HG03460 (cell line): ENCODE measurements around the gene OPA1.
A peak's percentile ranks its signal among the peaks of the same experiment; 100 is the strongest.

Experiments
- ATAC-seq: cut with Tn5 transposase; IDR thresholded peaks from one replicate; pipeline ENCODE4 v1.9.1; 2021; ENCODE audit not compliant: unreplicated experiment

Gene OPA1

DNA sequence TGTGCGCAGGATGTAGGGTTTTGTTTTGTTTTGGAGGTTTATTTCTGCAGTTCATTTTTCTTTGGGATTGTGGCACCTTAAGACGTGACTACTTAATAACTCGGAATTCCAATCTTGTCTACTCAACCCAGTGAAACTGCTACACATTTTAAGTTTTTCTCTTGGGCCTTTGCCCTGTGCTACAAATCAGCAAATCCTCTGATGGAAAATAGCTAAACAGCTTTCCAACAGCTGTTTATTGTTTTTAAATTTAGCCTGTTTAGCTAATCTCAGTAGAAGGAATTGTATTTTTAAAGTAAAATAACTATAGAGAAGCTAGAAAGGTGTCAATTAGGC is 48.4 kb downstream of the OPA1 start:
- ATAC-seq, result no peak

DNA sequence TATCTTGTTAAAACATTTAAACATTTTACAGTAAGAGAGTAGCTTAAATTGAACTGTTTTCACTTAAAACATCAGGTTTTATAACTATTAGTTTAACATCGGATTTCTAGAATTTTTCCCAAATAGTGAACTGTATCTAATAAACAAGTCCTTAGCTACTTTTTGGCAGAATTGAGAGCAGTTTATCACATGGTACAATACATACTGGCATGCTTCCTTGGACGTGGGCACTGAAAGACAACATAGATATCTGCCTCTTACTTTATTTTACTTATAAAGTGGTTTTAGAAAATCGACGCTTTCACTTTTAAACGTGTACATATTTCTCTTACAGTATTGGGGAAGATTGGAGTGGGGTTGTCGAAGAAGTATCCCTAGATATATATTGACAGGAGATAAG is 52.8 kb downstream of the OPA1 start:
- ATAC-seq, result no peak

DNA sequence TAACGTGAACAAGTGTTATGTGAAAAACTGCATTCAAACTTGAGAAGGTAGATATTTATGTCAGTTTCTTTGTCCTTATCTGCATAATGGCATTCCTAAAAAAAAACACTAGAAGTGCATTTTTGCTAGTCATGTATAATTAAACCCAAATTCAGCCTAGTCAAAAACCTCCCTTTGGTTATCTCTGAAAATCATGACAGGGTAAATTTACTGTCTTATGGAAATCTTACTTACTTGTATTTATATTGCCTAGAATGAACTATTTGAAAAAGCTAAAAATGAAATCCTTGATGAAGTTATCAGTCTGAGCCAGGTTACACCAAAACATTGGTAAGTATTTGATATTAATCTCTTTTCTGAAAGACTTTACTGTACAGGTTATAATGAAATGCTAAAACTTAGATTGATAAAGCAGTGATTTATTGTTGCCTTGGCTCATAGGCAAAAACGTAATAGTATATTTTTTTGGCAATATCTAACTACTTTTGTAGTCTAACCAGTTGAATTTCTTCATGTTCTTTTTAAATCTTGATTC is 55.6 kb downstream of the OPA1 start:
- ATAC-seq, result no peak

DNA sequence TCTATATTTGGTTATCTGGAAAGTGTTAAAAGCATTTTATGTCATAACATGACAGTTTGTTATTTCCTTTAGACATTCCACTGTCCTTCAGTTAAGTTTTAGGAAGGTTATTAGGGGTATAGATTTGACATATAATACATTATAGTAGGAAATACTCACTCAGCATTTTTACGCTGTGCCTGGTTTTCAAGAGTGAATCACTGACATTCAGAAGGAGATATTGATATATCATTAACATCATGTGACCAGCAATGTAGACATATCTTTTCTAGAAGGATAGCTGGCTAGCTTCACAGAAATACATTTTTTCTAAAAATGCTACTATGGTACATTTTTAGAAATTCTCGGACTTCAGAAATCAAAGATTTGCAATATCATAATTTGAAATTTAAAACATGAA is 57.6 kb downstream of the OPA1 start:
- no peak for ATAC-seq

DNA sequence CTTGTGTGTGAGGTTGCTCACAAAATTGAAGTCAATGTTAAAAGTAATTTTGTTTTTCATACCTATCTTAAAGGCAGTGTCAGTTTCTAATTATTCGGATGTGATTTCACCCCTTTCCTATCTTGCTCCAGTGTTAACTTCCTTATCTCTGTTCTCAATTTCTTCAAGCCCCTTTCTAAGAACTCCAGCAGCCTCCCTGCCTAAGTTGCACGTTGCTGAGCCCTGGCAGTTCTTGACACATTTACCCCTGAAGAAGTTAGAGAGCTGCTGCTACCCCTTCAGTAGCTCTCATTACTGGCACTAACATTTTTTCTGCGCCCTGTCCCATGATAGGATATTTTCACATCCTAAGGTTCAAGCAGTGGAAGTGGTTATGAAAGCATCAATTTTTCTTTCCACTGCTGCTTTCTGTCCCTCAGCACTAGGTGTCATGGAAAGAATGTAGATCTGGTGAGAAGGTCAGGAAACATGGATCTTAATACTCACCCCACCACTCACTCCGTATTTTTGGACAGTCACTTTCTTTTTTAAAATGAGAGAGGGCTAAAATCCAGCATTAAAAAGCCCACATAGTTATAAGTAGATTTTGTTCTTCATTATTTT is 62.9 kb downstream of the OPA1 start:
- ATAC-seq, result no peak

DNA sequence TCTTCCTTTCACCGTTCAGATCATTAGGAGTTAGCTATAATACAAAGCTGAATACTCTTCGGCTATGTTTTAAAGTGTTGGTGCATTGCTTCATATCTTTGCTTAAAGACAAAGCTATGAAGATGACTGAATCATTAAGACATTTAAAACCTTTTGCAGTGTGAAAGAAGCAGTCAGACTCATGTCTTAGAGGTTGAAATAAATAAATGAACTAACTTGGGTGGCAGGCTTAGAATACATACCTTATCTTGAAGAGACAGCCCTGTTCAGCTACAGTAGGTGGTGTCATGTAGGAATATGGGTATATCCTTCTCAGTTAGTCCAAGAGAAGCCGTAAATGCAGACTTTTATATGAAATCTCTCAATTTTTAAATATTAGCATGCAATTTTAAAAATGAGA is 63.4 kb downstream of the OPA1 start:
- ATAC-seq, result no peak

DNA sequence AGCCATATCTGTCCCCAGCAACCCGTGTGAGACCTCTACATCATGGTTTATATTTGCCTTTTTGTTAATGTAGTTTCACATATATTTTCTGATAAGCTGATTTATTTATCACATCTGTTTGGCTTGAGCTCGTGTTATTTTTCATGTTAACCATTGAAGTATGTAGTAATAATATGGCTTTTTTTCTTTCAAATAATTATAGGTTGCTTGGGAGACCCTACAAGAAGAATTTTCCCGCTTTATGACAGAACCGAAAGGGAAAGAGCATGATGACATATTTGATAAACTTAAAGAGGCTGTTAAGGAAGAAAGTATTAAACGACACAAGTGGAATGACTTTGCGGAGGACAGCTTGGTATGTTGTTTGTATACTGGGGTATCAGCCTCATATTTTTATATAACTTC is 63.9 kb downstream of the OPA1 start:
- ATAC-seq, result no peak

DNA sequence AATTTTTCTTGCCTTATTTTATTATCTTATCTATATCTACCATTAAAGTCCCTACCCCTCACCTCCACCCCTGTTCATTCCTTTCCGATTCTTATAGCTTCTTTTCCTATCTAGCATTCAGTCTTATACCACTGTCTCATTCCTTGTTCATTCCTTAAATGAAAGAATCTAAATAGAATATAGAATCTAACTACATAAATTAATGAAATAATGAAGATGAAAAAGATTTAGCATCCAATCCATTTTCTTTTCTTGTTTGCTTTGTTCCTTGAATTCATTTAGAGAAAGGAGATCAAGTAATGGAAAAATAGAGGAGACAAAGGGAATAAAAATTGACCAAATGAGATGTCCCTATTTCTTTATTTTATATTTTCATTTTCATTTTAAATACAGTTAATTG is 67.2 kb downstream of the OPA1 start:
- ATAC-seq, result no peak

DNA sequence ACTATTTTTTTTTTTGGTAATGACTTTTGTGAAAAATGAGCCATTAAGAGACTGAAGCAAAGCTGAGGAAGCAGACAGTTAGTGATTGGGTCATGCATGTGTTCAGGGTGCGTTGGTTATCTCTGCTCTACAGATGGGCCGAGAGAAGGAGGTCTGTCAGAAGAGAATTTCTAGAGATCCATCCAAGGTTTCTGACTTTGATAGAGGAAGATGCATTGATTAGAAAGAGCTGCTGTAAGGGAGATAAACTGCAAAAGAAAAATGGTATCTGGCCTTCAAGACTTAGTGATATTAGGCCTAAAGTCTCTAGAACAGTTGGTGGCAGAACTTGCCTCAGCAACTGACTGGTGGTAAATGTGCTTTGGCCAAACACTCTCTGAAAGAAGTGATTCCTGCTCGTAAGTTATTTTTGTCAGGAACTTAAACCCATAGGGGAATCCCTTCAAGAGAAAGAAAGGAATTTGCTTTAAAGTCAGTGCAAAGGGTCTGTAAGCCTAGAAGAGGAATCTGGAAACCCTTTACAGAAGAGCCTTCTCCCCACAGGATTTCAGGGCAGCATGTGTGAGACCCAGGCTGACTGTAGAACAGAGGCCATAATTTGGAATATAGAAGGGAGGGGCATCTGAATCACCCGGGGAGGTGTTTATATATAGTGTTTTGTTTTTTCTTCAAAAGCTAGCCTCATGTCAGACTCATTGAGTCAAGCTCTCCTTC is 67.8 kb downstream of the OPA1 start:
- no peak for ATAC-seq

DNA sequence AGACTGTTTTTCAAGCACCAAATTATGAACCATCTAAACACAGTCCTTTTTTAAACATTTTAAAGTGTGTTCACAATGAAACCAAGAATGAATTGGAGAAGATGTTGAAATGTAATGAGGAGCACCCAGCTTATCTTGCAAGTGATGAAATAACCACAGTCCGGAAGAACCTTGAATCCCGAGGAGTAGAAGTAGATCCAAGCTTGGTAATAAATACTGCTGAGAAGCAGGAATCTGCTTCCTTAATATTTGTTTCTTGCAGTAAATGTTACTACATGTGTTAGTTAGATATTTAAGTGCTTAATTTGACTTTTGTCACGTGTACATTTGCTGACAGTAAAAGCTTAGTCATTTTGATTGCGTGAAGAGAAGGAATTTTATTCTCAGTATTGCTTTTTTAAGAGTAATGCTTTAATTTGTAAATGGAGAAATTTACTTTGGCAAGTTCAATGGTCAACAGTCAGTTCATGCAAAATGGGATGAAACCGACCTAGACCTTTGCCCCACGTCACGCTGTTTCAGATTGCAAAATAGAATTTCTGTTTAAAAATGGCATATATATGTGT is 69.8 kb downstream of the OPA1 start:
- no peak for ATAC-seq

DNA sequence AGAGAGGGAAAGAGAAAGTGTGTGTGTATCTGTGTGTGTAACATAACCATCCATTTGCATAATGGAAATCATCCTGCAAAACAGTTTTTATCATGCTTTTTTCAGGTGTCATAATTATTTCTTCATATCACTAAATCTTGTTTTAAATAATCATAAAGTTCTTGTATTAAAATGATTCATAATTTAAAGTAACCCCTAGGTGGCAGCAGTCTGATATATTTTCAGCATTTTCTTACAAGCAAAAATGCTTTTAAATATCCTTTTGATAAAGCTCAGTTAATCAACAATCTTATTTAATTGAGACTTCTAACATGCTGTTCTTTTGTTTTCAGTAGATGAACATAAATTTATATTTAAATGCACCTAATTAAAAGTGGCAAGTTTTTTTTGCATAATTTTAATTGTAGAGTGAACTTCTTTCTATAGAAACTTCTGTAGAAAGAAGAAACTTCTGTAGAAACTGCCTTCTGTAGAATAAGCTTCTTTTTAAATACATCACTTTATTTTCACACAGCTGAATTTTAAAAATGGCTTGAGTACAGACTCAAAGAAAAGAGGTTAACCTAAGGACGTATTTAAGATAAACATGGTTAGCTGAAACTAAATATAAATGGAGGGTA is 72.5 kb downstream of the OPA1 start:
- no peak for ATAC-seq

DNA sequence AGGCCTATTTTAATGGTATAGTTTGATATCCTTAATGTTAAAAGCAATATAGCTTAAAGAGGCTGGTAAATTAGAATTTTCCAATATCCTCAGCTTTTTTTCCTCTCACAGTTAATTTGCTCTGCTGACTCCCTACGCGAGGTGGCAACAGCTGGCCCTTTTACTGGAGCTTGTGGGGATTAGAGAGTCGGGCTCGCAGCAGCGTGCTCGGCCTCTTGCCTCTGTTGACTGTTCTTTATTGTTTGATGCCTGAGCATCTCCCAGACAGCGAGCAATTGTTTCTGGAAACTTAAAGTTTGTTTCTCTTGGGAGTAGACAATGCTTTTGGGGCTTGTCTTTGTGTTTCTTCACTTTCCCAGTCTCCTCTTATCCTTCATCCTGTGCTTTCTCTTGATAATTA is 80.8 kb downstream of the OPA1 start:
- no peak for ATAC-seq

DNA sequence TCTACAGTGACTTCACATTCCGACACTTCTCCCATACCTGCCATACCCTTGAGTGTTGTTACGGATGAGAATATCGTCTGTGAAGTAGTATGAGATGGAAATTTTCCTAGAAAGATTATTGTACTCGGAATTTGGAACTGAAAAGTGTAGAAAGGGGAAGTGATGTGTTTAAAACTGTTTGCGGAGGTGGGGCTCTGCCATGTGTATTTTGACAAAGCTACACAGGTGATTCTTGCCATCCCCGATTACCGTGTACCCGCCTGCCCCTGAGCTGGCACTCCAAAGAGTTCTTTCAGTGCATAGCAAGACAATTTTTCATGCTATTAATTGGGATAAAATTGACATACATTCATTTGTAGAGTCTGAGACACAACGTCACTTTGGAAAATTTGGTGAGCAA is 81.7 kb downstream of the OPA1 start:
- ATAC-seq, result no peak

DNA sequence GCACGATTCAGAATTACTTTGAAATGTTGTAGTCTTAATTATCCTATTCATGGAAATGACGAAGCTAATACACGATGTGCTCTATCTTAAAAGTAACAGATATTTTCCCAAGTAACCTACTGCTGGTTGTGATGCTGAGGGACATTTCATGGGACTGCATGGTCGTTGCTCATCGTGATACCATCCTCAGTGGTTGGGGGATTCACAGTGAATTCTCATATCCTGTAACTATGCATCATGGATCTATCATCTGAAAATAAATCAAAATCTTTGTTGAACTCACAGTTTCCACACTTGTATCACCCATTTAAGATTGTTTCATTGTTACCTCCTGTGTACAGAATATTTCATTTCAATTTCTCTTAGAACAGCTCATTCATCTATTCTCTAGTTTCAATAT is 84.7 kb downstream of the OPA1 start:
- no peak for ATAC-seq

DNA sequence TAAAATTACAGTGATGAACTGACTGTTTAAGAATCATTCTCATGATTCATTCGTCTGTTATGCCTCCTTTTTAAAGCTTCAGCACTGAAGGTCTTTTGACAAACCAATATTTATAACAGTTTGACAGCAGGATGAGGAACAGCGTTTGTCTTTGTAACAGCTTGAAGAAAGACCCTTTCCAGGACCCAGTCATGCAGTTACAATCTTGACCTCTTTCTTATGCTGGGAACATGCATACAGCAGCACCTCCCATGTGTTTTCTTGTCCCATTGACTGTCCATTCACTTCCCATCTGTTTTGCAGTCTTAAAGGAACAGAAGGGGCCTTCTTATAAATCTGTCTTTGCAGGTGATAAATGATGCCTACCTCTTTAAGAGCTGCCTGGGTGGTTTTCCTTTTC is 87.2 kb downstream of the OPA1 start:
- no peak for ATAC-seq

DNA sequence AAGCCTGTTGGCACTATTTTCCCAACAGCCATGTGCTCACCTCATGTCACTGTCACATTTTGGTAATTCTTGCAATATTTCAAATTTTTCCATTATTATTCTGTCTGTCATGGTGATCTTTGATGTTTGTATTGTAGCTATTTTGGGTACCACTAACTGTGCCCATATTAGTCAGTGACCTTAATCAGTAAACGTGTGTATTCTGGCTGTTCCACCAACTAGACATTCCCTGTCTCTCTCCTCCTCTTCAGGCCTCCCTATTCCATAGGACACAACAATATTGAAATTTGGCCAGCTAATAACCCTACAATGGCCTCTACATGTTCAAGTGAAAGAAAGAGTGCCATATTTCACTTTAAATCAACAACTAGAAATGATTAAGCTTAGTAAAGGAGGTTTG is 88.6 kb downstream of the OPA1 start:
- no peak for ATAC-seq

DNA sequence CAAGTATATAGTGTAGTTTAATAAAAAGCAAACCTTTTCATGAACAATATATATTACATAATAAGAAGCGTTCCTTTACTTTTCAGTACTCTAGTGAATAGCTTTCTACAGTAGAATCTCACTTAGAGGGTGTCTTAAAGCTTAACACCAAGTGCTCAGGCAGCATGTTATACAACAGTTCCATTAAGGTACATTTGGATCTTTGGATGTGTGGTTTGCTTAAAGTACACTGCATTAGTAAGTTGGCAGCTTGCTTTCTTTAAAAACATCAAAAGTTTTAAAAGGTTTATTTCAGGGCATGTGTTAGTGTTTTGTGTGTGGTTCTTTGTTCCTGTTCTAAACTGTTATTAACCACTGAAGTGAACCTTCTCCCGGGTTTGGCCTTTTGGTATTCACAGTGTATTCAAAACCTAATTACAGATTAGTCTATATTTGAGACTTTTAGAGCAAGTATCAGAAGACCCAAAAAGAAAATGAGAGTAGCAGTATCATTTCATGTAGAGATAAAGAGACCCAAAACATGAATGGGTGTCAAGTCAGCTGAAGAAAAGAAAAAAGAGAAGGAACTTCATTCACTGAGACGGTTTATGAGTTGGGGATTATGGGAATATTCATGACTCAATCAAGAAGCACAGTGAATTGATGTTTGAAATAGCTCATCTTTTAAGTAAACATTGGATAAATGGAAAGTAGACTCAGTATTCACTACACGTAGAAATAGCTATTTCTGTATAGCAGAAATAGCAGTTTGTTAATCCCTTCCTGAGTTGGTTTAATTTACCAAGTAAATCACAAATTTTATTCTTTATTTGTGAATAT is 93.9 kb downstream of the OPA1 start:
- ATAC-seq, result no peak

DNA sequence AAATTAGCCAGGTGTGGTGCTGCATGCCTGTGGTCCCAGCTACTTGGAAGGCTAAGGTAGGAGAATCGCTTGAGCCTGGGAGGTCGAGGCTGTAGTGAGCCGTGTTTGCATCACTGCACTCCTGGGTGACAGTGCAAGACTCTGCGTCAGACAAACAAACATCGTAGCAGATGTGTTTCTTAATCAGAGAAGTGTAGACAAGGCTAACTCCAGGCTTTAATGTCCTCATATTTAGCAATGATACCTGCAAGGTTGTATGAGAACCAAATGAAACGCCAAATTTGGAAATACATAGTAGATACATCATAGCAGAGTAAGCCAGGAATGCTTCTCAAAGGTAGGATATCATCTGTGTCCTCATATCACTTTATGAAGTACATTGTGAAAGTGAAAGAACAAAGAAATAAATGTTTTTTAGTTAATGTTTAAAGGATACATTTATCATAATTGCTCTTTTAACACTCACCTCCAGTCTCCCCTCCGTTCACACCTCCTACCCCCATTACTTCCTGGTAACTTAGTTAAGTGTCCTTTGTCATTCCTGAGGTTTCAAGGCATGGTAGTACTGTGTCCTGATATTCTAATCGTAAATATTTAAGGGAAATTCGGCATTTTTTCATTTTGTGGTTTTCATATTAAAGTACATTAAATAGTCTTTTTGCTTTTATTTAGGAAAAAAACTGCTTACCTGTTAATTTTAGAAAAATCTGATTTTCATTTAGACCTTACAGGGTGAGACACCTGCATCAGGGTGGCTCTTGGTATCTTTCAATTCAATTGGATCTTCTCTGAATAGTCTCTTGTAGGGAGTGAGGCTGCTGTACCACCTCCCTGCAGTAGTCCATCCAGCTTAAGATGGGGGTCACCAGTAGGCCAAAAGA is 96.1 kb downstream of the OPA1 start:
- no peak for ATAC-seq

DNA sequence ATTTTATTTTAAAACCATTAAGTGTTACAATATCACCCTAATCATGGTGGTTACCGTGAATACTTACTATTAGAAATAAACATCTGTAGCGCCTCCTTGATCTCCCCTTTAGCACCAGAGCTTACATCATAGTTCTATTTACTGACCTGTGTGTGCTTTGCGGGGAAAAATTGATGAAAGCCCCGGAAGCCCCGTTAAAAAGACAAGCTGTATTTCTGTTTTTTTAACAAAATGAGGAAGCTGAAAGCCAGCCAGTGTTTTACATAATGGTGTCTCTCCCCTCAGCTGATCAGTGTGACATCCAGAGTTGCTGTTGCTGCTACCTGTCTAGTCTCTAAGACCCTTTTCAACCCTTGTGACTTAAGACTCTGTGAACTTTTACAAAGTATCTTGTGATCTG is 100.8 kb downstream of the OPA1 start:
- peak; percentile 77 for ATAC-seq

DNA sequence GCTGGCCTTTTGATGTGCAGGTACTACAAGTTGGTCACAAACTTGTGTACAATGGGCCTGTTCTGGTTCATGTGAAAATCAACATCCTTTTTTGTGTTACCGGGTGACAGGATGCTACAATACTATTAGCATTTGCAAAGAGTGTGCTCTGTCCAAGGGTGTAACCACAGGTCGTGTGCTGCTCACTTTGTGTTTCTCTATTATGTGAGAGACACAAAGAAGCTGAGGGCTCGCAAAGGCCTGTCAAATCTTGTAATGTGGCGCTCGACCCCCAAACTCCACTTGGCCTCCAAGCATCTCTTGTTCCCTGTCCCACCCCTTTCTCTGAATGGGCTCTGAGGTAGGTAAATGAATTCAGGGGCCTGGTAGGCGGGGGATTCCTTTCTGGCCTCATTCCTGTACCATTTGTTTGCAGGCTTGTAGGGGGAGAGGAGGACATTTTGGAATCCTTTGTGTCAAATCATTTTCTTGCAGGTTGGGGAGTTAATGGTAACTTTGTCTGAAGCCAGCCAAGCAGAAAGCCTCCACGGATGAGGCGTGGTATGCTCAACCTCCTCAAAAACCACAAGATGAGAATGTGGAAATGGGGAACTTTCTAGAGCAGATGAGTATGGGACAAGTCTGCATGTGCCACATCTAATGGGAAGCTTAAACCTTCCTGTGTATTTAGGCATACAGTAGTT is 109.1 kb downstream of the OPA1 start:
- ATAC-seq, result peak; percentile 57
